Measurements from ENCODE around the gene MAP3K5.

- no peak for TF ChIP-seq SIN3A (IDR thresholded peaks at IDR 0.05; ENCODE audit: borderline replicate concordance, insufficient read depth, low read length)
- TF ChIP-seq, protein P1, sequence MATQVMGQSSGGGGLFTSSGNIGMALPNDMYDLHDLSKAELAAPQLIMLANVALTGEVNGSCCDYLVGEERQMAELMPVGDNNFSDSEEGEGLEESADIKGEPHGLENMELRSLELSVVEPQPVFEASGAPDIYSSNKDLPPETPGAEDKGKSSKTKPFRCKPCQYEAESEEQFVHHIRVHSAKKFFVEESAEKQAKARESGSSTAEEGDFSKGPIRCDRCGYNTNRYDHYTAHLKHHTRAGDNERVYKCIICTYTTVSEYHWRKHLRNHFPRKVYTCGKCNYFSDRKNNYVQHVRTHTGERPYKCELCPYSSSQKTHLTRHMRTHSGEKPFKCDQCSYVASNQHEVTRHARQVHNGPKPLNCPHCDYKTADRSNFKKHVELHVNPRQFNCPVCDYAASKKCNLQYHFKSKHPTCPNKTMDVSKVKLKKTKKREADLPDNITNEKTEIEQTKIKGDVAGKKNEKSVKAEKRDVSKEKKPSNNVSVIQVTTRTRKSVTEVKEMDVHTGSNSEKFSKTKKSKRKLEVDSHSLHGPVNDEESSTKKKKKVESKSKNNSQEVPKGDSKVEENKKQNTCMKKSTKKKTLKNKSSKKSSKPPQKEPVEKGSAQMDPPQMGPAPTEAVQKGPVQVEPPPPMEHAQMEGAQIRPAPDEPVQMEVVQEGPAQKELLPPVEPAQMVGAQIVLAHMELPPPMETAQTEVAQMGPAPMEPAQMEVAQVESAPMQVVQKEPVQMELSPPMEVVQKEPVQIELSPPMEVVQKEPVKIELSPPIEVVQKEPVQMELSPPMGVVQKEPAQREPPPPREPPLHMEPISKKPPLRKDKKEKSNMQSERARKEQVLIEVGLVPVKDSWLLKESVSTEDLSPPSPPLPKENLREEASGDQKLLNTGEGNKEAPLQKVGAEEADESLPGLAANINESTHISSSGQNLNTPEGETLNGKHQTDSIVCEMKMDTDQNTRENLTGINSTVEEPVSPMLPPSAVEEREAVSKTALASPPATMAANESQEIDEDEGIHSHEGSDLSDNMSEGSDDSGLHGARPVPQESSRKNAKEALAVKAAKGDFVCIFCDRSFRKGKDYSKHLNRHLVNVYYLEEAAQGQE (IDR thresholded peaks at IDR 0.05; ENCODE audit: insufficient read depth in 1 of 2, low read depth in 2 of 2, low read length in 2 of 2): no peak
- TF ChIP-seq POLR2AphosphoS5 (IDR thresholded peaks at IDR 0.05; ENCODE audit: low read depth, low read length): no peak
These were observed 85.8 kb downstream of the MAP3K5 start for GRCh38 chr6:136706430-136706829.
